ENCODE measurements around the gene ZBTB20. TPM values are rescaled to one million over a fixed set of nuclear protein-coding genes. Genes with fewer than 3 reads are reported as not detected.
A peak's percentile ranks its signal among the peaks of the same experiment; 100 is the strongest.
"Not testable (repeated sequence)": the region's sequence is repeated elsewhere in the genome, so short reads cannot be mapped to it uniquely, and the experiment has no call there.

The ZBTB20 gene
- total RNA-seq (2014; rRNA removed; shearing (Covaris generic)), result 7.9 and 11.0 TPM in 2 replicates

GRCh38 chr3:115146418-115147328, at the start of gene ZBTB20:
Gene ZBTB20, minus strand, starts transcription at chr3:115147288.
- DNase-seq (ENCODE audit: low spot score), result peak; percentile 62

- DNase-seq (ENCODE audit: low spot score), result no peak
Observed at GRCh38 chr3:115194476-115194875, 47.4 kb upstream of the ZBTB20 start.

- no peak for DNase-seq (ENCODE audit: low spot score)
Observed at GRCh38 chr3:115190747-115191146, 43.7 kb upstream of the ZBTB20 start.

GRCh38 chr3:115187149-115187757, 40.2 kb upstream of the ZBTB20 start:
- DNase-seq (ENCODE audit: low spot score), result no peak

- DNase-seq (ENCODE audit: low spot score), result no peak
Observed at GRCh38 chr3:115186351-115187148, 39.5 kb upstream of the ZBTB20 start.

GRCh38 chr3:115184859-115185572, 37.9 kb upstream of the ZBTB20 start:
- DNase-seq (ENCODE audit: low spot score), result not testable (repeated sequence)

- peak; percentile 12 for DNase-seq (ENCODE audit: low spot score)
Observed at GRCh38 chr3:115178930-115179329, 31.8 kb upstream of the ZBTB20 start.

- peak; percentile 5 for DNase-seq (ENCODE audit: low spot score)
Observed at GRCh38 chr3:115169808-115170207, 22.7 kb upstream of the ZBTB20 start.

GRCh38 chr3:115165701-115166100, 18.6 kb upstream of the ZBTB20 start:
- DNase-seq (ENCODE audit: low spot score), result no peak

GRCh38 chr3:115165266-115165665, 18.2 kb upstream of the ZBTB20 start:
- no peak for DNase-seq (ENCODE audit: low spot score)

- DNase-seq (ENCODE audit: low spot score), result no peak
Observed at GRCh38 chr3:115164374-115165221, 17.5 kb upstream of the ZBTB20 start.

GRCh38 chr3:115162759-115163158, 15.7 kb upstream of the ZBTB20 start:
- DNase-seq (ENCODE audit: low spot score), result no peak

- no peak for DNase-seq (ENCODE audit: low spot score)
Observed at GRCh38 chr3:115161866-115162265, 14.8 kb upstream of the ZBTB20 start.

- DNase-seq (ENCODE audit: low spot score), result no peak
Observed at GRCh38 chr3:115161168-115161834, 14.2 kb upstream of the ZBTB20 start.

- DNase-seq (ENCODE audit: low spot score), result no peak
Observed at GRCh38 chr3:115160295-115160694, 13.2 kb upstream of the ZBTB20 start.

GRCh38 chr3:115156046-115156654, 9.1 kb upstream of the ZBTB20 start:
- no peak for DNase-seq (ENCODE audit: low spot score)

- DNase-seq (ENCODE audit: low spot score), result no peak
Observed at GRCh38 chr3:115154611-115155010, 7.5 kb upstream of the ZBTB20 start.

- no peak for DNase-seq (ENCODE audit: low spot score)
Observed at GRCh38 chr3:115151921-115152320, 4.8 kb upstream of the ZBTB20 start.

GRCh38 chr3:115148142-115148790, 1.2 kb upstream of the ZBTB20 start:
- no peak for DNase-seq (ENCODE audit: low spot score)
